ENCODE data around the gene CLSTN3. TPM values are rescaled to one million over a fixed set of nuclear protein-coding genes. Genes with fewer than 3 reads are reported as not detected.
"Not testable (repeated sequence)": the region's sequence is repeated elsewhere in the genome, so short reads cannot be mapped to it uniquely, and the experiment has no call there.

The CLSTN3 gene
- total RNA-seq, 1 donor from 2014 or later = 6.4 TPM

DNA sequence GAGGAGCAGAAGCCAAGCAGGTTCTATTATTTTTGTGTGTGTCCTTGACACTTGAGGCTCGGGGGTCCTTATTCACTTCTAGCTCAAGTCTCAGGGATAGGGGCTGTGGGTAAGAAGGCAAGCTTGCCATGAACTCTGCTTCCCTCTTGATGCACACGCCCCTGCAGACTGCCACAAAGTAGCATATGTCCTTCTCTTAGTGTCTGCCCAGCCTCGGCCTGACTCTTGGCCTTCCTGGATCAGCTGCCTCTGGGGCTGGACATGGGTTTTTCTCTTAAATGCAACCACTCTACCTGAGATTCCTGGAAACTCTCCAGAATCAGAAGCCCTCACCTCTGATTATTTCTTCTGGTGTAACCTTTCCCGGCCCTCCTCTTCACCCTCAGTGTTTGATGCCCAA lies 31.2 kb downstream of the CLSTN3 start:
- intact Hi-C loops (cut with micrococcal nuclease) = no loop called here
- DNase-seq = no peak
- no peak for ATAC-seq

DNA sequence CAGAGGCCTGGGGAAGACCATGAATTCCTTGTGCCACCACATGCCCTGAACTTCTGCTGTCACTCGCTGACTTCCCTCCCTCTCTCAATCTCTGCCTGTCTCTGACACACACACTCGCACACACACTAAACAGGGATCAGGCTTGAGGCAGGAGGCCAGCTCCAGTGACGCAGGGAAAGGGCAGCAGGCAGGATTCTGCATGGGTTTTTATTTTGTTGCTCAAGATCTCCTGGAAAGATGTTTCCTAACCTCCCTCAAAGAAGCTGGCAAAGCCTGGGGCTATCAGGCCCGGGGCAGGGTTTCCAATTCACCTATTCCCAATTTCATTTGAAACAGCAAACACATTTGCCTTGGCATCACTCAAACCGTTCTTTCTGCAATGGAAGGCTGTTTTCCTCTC lies 31.6 kb downstream of the CLSTN3 start:
- ATAC-seq = no peak
- intact Hi-C loops (cut with micrococcal nuclease) = no loop called here
- DNase-seq = no peak

DNA sequence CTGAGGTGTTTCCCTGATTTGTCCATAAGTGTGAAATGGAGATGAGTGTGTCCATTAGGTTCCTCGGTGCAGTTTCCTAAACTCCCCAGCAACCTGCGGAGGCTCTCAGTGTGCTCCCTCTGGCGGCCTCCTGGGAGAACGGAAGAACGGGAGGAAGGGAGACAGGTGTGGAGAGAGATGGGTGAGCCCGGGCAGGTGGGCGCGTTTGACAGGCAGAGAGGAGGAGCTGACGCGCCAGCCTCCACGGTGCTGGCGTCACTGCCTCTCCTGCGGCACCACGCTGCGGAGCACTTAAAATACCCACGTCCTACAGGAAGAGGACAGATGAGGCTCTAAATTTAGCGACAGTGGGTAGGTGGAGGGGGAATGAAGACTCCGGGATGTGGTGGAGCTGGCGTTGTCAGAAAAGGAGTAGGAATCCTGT lies 32.5 kb downstream of the CLSTN3 start:
- ATAC-seq = peak; percentile 73
- intact Hi-C loops (cut with micrococcal nuclease) = no loop called here
- peak; percentile 44 for DNase-seq

DNA sequence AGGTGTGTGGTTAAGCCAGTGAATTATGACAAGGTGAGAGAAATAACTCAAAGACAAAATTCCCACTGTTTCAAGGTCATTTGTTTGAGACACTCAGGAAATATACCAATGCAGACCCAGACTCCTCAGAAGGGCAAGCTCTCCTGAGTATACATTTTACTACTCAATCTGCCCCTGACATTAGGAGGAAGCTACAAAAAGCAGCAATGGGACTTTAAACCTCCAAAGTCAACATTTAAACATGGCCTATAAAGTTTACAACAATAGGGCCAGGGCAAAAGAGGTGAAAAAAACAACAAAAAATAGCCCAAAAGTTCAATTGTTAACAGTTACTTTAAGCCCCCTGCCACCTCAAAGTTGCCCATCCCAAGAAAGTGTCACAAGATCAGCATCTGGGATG lies 39.8 kb downstream of the CLSTN3 start:
- intact Hi-C loops (cut with micrococcal nuclease) = no loop called here
- DNase-seq (no peak), ATAC-seq (no peak)

DNA sequence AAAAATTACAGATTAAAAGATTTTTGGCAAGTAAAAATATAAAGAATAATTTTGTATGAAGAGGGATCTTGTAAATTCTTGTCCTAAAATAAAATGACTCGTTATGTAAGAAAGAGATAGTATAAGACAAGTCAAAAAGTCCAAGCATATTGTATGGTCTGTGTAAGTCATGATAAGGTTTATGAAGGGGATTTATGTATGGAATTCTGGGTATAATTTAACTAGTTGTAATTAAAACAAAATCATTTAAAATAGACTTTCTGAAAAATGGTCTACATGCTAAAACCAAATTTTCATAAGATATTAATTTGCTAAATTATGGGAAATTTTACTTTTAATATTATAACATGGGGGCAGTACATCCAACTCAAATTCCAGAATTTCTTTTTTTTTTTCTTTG lies 41.7 kb downstream of the CLSTN3 start:
- DNase-seq (no peak), ATAC-seq (no peak)
- intact Hi-C loops (cut with micrococcal nuclease) = no loop called here

DNA sequence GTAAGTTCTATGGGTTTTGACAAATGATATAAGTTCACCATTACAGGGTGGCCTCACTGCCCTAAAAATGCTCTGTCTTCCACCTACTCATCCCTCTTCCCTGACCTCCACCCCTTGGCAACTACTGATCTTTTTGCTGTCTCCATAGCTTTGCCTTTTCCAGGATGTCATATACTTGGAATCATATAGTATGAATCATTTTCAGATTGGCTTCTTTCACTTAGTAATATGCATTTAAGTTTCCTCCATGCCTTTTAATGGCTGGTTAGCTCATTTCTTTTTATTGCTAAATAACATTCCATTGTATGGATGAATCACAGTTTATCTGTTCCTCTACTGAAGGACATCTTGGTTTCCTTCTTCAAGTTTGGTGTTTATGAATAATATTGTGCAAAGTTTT lies 45.3 kb downstream of the CLSTN3 start:
- intact Hi-C loops (cut with micrococcal nuclease) = no loop called here
- ATAC-seq (no peak), DNase-seq (no peak)

DNA sequence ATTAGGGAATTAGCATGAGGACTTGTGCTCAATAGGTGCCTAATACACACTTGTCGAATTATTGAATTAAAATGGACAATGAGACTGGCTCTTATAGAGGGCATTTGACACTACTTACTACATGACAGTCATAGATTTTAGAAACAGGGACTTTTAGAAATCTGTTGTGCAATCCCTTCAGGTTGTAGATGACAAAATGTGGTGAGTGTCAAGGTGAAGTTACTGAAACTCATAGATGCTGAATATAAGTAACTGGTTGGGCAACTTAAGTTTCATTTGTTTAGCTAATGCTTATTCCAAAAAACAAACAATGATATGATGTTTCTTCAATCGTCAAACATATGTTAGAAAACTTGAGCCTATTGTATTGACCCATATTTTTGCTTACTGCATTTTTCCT lies 46.4 kb downstream of the CLSTN3 start:
- intact Hi-C loops (cut with micrococcal nuclease) = no loop called here
- no peak for ATAC-seq
- no peak for DNase-seq

DNA sequence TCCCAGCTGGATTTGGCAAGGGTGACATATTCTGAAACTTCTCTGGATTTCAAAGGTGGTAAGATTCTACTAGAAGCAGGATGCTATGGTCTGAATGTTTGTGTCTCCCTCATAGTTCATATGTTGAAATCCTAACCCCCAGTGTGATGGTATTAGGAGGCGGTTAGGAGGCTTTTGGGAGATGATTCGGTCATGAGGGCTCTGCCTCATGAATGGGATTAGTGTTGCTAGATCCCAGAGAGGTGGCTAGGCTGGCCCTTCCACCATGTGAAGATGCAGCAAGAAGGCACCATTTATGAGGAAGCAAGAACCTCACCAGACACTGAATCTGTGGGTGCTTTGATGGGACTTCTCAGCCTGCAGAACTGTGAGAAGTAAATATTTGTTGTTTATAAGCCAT lies 48.3 kb downstream of the CLSTN3 start:
- no peak for ATAC-seq

DNA sequence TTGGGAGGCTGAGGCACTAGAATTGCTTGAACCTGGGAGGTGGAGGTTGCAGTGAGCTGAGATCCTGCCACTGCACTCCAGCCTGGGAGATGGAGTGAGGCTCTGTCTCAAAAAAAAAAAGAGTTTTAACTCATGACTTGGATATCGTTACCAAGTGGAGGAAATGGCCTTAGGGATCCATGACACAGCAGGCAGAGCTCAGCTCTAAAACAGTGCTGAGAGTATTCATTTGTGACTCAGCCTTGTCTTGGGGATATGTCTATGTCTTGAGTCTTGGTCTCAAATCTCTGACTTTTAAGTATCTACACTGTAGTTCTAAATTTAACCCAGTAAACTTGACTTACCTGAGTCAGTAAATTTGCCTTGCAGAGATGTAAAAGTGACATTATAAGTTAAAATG lies 50.5 kb downstream of the CLSTN3 start:
- intact Hi-C loops (cut with micrococcal nuclease) = no loop called here
- DNase-seq (no peak), ATAC-seq (no peak)

More for the DNA sequence above, 48.3 kb downstream of the CLSTN3 start:
- intact Hi-C loops (cut with micrococcal nuclease) = no loop called here
- no peak for DNase-seq

DNA sequence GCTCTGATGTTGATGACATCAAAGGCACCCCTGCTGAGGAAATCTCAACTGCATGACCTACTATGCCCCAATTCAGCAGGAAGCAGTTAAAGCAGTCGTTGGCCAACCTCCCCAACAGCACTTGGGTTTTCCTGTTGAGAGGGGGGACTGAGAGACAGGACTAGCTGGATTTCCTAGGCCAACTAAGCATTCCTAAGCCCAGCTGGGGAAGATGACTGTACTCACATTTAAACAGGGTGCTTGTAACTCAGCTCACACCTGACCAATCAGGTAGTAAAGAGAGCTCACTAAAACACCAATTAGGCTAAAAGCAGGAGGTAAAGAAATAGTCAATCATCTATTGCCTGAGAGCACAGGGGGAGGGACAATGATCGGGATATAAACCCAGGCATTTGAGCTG lies 55.9 kb downstream of the CLSTN3 start:
- DNase-seq; intact Hi-C loops (cut with micrococcal nuclease); ATAC-seq: not testable (repeated sequence)

DNA sequence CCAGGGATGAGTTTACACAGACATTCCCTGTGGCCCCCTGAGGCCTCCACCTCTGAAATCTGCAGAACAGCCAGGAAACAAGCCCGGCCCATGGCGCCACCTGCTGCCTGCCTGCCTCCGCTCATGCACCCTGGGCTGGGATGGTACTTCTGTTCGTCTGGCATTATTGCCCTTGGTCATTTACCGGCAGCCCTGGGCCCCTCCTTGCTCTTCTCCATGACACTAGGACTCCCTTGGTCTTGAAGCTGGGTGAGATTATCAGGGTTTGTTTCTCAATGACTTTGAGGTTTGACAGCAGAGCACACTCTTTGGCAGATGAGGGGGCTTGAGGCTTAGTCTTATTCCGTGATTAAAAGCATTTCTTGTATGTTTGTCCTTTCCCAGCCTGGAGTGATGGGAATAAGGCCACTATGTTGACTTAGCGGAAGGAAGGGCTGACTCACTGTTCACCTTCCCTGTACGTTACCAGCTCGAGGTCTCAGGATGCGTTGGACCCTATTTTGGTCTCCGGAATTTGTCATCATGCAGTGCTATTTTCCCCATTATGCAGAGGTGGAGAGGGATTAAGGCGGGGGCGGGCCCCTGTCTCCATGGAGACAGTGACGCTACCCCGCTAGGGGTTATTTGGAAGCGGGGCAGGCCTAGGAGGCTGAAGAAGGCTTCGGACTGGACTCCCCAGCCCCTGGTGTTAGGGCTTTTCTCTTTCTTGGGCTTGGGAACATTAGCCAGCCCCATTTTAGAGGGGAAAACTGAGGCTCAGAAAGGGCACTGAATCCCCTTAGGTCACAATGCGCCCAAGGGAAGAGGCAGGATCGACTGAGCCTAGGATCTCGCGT lies 58.6 kb downstream of the CLSTN3 start:
- ATAC-seq (peak; percentile 64), DNase-seq (peak; percentile 79)
- intact Hi-C loops (cut with micrococcal nuclease) = no loop called here

DNA sequence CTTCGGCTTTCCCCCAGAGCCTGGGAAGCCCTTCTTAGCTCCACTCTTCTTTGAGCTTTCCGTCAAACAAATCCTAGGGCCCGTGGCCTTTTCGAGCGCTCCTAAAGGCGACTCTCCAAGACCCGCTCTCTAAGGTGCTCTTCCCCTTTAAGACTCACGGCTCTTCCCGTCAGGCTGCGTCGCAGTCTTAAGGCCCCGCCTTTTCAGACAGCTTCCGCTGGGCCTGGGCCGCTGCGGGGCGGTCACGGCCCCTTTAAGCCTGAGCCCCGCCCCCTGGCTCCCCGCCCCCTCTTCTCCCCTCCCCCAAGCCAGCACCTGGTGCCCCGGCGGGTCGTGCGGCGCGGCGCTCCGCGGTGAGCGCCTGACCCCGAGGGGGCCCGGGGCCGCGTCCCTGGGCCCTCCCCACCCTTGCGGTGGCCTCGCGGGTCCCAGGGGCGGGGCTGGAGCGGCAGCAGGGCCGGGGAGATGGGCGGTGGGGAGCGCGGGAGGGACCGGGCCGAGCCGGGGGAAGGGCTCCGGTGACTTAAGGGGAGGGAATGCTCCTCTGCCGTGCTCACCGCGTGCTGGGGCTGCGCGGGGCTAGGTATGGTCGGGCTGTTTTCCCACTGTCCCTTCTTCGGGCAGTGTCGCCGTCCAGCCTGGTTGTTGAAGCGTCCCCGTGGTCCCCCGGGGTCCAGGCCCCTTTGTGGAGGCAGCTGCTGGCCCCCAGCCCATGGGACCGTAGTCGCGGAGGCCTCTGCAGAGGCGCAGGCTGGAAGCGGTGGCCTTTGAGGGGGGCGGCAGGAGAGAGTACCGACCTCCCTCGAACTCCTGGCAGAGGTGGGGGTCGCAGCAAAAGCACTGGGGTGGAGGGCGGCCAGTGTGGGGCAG lies 59.5 kb downstream of the CLSTN3 start, which contains the start of gene PEX5:
TSS of gene PEX5 (plus strand) at position 289 of the 870 bp plus-strand sequence. CDS start 692 bp downstream, outside the sequence.
- intact Hi-C loops (cut with micrococcal nuclease) = no loop called here
- DNase-seq (peak; percentile 93), ATAC-seq (peak; percentile 98)

DNA sequence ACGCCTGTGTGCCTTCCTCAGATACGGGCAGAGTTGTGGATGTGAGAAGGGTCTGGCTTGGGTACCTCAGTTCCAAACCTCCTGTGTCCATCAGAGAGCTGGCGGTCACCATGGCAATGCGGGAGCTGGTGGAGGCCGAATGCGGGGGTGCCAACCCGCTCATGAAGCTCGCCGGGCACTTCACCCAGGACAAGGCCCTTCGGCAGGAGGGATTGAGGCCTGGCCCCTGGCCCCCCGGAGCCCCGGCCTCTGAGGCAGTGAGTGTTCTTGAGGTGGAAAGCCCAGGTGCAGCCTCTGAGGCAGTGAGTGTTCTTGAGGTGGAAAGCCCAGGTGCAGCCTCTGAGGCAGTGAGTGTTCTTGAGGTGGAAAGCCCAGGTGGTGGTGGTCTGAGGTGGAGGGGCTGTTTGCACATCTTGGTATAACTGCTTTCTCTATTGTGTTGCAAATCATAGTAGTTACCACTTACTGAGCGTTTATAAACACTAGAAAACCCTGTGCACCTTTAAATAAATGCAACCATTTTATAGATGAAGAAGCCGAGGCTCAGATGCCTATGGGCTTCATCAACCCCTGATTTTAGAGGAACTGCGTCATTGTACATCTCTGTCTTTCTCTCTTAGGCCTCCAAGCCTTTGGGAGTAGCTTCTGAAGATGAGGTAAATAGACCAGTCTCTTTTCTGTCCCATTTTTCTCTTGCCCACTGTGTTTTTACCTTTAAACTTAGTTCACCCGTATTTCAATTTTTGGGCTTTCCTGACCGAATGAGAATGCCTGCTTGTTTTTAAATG lies 60.3 kb downstream of the CLSTN3 start:
- DNase-seq (peak; percentile 49), ATAC-seq (peak; percentile 8)
- intact Hi-C loops (cut with micrococcal nuclease) = no loop called here

DNA sequence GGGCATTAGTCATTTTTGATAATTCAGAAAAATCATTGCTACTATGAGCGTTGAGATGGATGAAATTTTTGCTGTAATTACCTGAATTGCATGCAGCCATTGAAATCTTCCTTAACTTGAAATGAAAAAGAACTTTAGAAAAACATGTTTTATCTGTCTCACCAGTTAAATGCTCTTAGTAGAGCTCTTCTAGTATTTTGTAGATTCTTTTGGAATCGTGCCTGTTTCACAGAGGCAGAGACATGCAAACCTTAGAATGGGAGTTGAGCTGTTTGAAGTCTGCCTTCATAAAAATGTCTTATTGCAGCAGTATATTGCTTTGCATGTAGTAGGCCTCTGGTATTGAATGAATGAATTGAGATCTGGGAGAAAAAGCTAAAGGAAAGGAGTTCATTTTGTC lies 63.5 kb downstream of the CLSTN3 start:
- intact Hi-C loops (cut with micrococcal nuclease) = no loop called here
- no peak for ATAC-seq
- no peak for DNase-seq

DNA sequence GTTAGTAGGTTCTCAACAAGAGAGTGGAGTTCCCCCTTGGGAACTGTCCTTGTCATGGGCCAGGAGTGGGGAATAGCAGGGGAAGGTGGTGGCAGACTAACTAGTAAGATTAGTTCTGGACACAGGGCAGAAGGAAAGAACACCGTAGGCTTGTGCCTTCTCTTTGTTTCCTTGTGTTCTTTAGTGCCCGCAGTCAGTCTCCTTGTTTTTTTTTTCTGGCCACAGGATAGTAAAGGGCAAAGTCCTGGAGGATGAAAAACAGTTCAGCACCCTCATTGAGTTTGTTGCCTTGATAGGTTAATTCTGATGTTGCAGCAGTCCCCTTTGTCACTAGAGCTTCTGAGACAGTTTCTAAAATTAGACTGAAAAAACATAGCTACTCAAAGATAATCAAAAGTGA lies 67.7 kb downstream of the CLSTN3 start:
- DNase-seq (no peak), ATAC-seq (no peak)
- intact Hi-C loops (cut with micrococcal nuclease) = no loop called here

DNA sequence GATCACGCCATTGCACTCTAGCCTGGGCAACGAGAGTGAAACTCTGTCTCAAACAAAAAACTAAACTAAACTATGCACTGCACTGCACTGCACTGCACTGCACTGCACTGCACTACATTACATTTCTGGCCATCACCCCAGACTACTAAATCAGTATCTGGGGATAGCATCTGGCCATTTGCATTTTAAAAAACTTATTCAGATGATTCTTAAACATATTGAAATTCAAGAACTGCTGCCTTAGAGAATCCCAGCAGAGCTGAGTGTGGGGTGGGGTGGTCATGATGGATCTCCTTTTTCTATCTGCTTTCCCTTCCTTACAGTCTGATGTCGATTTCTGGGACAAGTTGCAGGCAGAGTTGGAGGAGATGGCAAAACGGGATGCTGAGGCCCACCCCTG lies 72.9 kb downstream of the CLSTN3 start:
- DNase-seq (no peak), ATAC-seq (no peak)
- intact Hi-C loops (cut with micrococcal nuclease) = no loop called here

DNA sequence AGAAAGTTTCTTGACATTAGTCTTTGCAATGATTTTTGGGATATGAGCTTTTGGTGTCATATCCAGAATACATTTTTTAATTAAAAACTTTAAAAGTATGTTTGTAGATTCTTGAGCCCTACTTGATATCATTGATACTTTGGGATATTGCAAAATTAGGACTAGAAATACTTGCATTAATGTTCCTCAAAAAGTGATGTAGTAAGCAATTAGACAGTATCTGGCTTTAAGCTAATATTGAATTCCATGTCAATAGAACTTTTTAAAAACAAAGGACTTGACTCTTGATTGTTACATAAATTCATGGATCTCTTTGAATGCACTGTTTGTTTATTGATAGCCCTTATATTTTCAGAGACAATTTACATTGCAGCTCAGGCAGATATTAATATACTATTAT lies 74.9 kb downstream of the CLSTN3 start:
- ATAC-seq (no peak), DNase-seq (no peak)
- intact Hi-C loops (cut with micrococcal nuclease) = no loop called here

DNA sequence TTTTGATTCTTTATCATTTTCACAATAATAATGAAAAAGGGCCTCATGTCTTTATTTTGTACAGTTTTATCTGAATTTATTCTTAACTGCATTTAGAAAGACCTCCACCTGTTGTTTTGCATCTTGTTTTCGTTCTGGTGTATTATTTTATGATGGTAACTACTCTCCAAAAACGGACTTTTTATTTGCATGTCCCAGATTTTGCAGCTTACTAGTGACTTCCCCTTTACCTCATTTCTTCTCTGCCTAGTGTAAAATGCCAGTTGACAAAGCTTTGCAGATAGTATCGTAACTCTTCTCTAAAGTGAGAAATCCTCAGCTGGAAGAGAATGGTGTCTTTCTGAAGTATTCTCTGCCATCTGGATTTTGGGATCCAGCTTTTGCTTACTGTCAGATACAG lies 76.5 kb downstream of the CLSTN3 start:
- intact Hi-C loops (cut with micrococcal nuclease) = no loop called here
- ATAC-seq (no peak), DNase-seq (no peak)

DNA sequence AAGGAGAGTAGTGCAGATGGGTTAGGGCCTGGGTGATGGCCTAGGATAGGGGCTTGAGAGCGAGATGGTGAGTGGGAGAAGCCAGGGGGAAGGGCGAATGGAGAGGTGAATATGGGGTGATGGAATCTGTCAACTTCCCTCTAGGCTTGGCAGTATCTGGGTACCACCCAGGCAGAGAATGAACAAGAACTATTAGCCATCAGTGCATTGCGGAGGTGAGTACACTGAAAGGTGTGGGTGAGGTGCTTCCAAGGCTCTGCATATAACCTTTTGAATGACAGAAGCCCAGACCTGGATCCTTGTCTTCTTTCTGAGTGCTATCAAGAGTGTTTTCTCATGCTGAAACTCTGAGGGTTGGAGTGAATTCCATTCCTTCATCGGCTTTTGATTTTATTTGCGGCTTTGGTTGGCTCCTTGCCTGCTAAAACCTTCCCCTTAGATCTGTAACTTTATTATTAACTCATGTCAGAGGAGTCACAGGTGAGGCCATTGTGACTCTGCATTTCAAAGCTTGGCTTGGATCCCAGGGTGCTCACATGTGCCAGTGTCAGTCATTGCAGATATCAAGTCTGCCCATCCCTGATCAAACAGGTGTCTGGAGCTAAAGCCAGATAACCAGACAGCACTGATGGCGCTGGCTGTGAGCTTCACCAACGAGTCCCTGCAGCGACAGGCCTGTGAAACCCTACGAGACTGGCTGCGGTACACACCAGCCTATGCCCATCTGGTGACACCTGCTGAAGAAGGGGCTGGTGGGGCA lies 77.9 kb downstream of the CLSTN3 start:
- DNase-seq = no peak
- intact Hi-C loops (cut with micrococcal nuclease) = no loop called here
- no peak for ATAC-seq
